Keratinocyte (primary cell): ENCODE measurements around the gene PGGT1B. TPM values are rescaled to one million over a fixed set of nuclear protein-coding genes. Genes with fewer than 3 reads are reported as not detected.

ENCODE experiments used
- DNase-seq: peaks from one replicate; pipeline ENCODE4 v3.0.0-alpha.2; 2011; ENCODE audit warnings: low read depth, missing footprints, low spot score
- FAIRE-seq: peaks from 2 replicates; lab custom pipeline; 2011; peaks lifted over from hg19 to GRCh38; lab: Jason Lieb, UNC
- H2AFZ ChIP-seq: 2 replicates; pipeline ENCODE4 v1.6.0; 2012; ENCODE audit warnings: low read length, control low read depth, inconsistent platforms; ENCODE audit not compliant: control insufficient read depth
- H3K27ac ChIP-seq: 2 replicates; pipeline ENCODE4 v1.5.1; 2011; ENCODE audit warnings: low read length; ENCODE audit not compliant: control insufficient read depth, insufficient read depth
- H3K27me3 ChIP-seq: 3 replicates; pipeline ENCODE4 v1.6.0; 2011; ENCODE audit warnings: low read length; ENCODE audit not compliant: control insufficient read depth, insufficient read depth; ENCODE audit errors: extremely low read depth
- H3K36me3 ChIP-seq, 2 experiments: 2 replicates in 1 of 2; 3 replicates in 1 of 2; pipeline ENCODE4 v1.5.1; 2011; ENCODE audit warnings: low read length in 2 of 2, mild to moderate bottlenecking in 1 of 2; ENCODE audit not compliant: control insufficient read depth in 2 of 2, insufficient read depth in 2 of 2; ENCODE audit errors: extremely low read depth in 1 of 2
- H3K4me1 ChIP-seq: 3 replicates; pipeline ENCODE4 v1.5.1; 2011; ENCODE audit warnings: low read length; ENCODE audit not compliant: control insufficient read depth, insufficient read depth; ENCODE audit errors: extremely low read depth
- H3K4me2 ChIP-seq: 3 replicates; pipeline ENCODE4 v1.6.0; 2011; ENCODE audit warnings: low read depth, low read length; ENCODE audit not compliant: control insufficient read depth, insufficient read depth; ENCODE audit errors: extremely low read depth
- H3K4me3 ChIP-seq, 3 experiments: fragments of 200-600 bp in 1 of 3; sonication (generic) in 1 of 3; 2 replicates in 2 of 3; 3 replicates in 1 of 3; pipeline ENCODE4 v1.5.1; 2011 to 2016; ENCODE audit warnings: low read length in 3 of 3, mild to moderate bottlenecking in 3 of 3, control low read depth in 2 of 3, inconsistent platforms in 1 of 3, low read depth in 1 of 3, mixed read lengths in 1 of 3, mixed run types in 1 of 3, moderate library complexity in 1 of 3; ENCODE audit not compliant: control insufficient read depth in 2 of 3, insufficient read depth in 2 of 3; ENCODE audit errors: extremely low read depth in 1 of 3
- H3K79me2 ChIP-seq: 2 replicates; pipeline ENCODE4 v1.6.0; 2012; ENCODE audit warnings: low read length; ENCODE audit not compliant: control insufficient read depth, insufficient read depth
- H3K9ac ChIP-seq: 3 replicates; pipeline ENCODE4 v1.6.0; 2011; ENCODE audit warnings: low read length; ENCODE audit not compliant: control insufficient read depth, insufficient read depth; ENCODE audit errors: extremely low read depth
- H3K9me1 ChIP-seq: 3 replicates; pipeline ENCODE4 v1.6.0; 2011; ENCODE audit warnings: low read length; ENCODE audit not compliant: control insufficient read depth, insufficient read depth; ENCODE audit errors: extremely low read depth
- H3K9me3 ChIP-seq: 2 replicates; pipeline ENCODE4 v1.5.1; 2012; ENCODE audit warnings: low read depth, low read length; ENCODE audit not compliant: control insufficient read depth
- H4K20me1 ChIP-seq: 3 replicates; pipeline ENCODE4 v1.6.0; 2011; ENCODE audit warnings: low read length; ENCODE audit not compliant: control insufficient read depth, insufficient read depth; ENCODE audit errors: extremely low read depth
- EZH2 ChIP-seq: IDR thresholded peaks from one replicate; pipeline ENCODE4 v1.6.1; 2012; ENCODE audit warnings: inconsistent platforms, mild to moderate bottlenecking, low read length, moderate library complexity
- dilution Hi-C: fragments of 300-500 bp; cut with MboI; formaldehyde crosslinking; loops from one replicate; pipeline ENCODE4 v1.7.0; 2020; ENCODE audit warnings: low sequenced_read_pairs; ENCODE audit not compliant: extremely low pct_ligation_motif_present
- polyA plus RNA-seq, 5 experiments: library from polyadenylated mRNA; depleted of rRNA in 3 of 5; stranded (reverse) in 3 of 5; stranded (forward) in 1 of 5; unstranded in 1 of 5; fragments of >200 nt; gene quantifications; 1 replicate in 1 of 5; 2 replicates in 3 of 5; 3 replicates in 1 of 5; pipeline versions ENCODE4 v1.2.1 to v1.2.3, GENCODE V29; 2011 to 2012; ENCODE audit warnings: missing spikeins in 2 of 5, low read depth in 1 of 5, low replicate concordance in 1 of 5
- TF ChIP-seq, protein P1 (sequence below), 3 experiments: IDR thresholded peaks in 1 of 3; conservative IDR thresholded peaks in 1 of 3; optimal IDR thresholded peaks in 1 of 3; 2 replicates in 2 of 3; 3 replicates in 1 of 3; pipeline versions ENCODE3 to v1.5.1; 2011; ENCODE audit warnings: low read length in 3 of 3, mild to moderate bottlenecking in 3 of 3, moderate library complexity in 2 of 3, control low read depth in 1 of 3, inconsistent platforms in 1 of 3; ENCODE audit not compliant: insufficient read depth in 2 of 3; ENCODE audit errors: extremely low read depth in 1 of 3

PGGT1B gene
- polyA plus RNA-seq, 1 donor (not counting 4 experiments of a cell fraction or from before 2014, with no cell fraction given): 5.5 TPM

DNA sequence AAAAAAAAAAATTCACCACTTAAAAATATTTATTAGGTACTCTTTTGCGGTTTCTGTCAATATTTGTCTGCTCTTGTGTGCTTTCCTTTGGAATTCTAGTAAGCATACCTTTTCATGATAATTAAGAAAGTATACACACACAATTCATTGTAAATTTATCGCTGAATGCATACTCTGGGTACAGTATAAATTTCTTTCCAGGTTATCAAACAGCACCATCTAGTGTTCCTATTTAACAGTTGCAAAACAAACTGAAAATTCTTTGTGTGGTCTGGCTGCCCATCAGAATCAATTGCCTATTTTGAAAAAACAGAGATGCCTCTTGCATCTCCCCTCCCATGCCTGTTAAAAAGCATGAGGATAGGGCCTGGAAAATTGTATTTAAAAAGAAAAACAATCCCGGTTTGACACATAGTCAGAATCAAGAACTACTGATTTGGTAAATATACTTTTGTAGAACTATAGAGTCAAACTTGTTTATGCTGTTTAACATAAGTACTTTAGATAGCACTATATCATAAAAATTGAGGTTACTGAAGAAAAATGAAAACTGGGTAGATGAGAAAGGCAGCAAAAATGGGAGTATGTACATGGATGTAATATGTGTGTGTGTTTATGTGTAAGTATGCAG lies 16.2 kb downstream of the PGGT1B start:
- H3K9me3 ChIP-seq: no peaks in the 10 kb centered on the region
- no peak for TF ChIP-seq EZH2
- TF ChIP-seq, protein P1, sequence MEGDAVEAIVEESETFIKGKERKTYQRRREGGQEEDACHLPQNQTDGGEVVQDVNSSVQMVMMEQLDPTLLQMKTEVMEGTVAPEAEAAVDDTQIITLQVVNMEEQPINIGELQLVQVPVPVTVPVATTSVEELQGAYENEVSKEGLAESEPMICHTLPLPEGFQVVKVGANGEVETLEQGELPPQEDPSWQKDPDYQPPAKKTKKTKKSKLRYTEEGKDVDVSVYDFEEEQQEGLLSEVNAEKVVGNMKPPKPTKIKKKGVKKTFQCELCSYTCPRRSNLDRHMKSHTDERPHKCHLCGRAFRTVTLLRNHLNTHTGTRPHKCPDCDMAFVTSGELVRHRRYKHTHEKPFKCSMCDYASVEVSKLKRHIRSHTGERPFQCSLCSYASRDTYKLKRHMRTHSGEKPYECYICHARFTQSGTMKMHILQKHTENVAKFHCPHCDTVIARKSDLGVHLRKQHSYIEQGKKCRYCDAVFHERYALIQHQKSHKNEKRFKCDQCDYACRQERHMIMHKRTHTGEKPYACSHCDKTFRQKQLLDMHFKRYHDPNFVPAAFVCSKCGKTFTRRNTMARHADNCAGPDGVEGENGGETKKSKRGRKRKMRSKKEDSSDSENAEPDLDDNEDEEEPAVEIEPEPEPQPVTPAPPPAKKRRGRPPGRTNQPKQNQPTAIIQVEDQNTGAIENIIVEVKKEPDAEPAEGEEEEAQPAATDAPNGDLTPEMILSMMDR (optimal IDR thresholded peaks at IDR 0.05 in 1 of 3, IDR thresholded peaks at IDR 0.05 in 1 of 3, conservative IDR thresholded peaks at IDR 0.05 in 1 of 3; ENCODE audit: extremely low read depth in 1 of 3, insufficient read depth in 2 of 3, low read length in 3 of 3): peak in 2 of 3 experiments; percentile 53 to 61
- H3K4me3 ChIP-seq: no peak overlapping the region
- no peak overlapping the region for H3K9ac ChIP-seq
- dilution Hi-C loops: no loop called here
- no peaks in the 10 kb centered on the region for H3K27me3 ChIP-seq
- H3K27ac ChIP-seq: no peak overlapping the region
- peaks cover 2% of the 10 kb centered on the region for H4K20me1 ChIP-seq
- peaks cover 0 to 2% of the 10 kb centered on the region in 2 experiments for H3K36me3 ChIP-seq
- peaks cover 2% of the 10 kb centered on the region for H3K9me1 ChIP-seq
- peaks cover 21% of the 10 kb centered on the region for H3K79me2 ChIP-seq
- H2AFZ ChIP-seq: no peak overlapping the region
- FAIRE-seq (no peak), DNase-seq (no peak)
- no peak overlapping the region for H3K4me2 ChIP-seq
- H3K4me1 ChIP-seq: peaks cover 20% of the 10 kb centered on the region

DNA sequence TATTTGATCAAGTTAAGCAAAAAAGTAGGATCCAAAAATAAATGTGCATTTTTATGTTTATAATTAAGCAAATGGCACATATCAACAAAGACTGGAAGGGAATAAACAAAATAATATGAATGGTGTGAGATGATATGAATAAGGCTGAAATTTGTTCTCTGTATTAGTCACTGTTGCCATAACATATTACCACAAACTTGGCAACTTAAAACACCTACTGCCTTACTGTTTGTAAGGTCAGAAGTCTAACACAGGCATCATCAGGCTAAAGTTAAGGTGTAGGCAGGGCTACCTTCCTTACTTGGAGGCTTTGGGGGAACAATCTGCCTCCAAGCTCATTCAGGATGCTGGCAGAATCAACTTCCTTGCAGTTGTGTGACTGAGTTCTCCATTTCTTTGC lies 19.3 kb downstream of the PGGT1B start:
- H3K4me3 ChIP-seq: no peak overlapping the region
- dilution Hi-C loops: no loop called here
- peak overlapping the region; percentile 36 for H3K27ac ChIP-seq
- H3K9me3 ChIP-seq: no peaks in the 10 kb centered on the region
- H3K79me2 ChIP-seq: peaks cover 19% of the 10 kb centered on the region
- H3K36me3 ChIP-seq: peaks cover 4 to 9% of the 10 kb centered on the region in 2 experiments
- no peak overlapping the region for H3K4me2 ChIP-seq
- peaks cover 20% of the 10 kb centered on the region for H3K4me1 ChIP-seq
- peaks cover 2% of the 10 kb centered on the region for H4K20me1 ChIP-seq
- no peak overlapping the region for H2AFZ ChIP-seq
- FAIRE-seq (no peak), DNase-seq (no peak)
- H3K9me1 ChIP-seq: peaks cover 2% of the 10 kb centered on the region
- H3K27me3 ChIP-seq: no peaks in the 10 kb centered on the region
- TF ChIP-seq EZH2: no peak
- TF ChIP-seq, protein P1 (optimal IDR thresholded peaks at IDR 0.05 in 1 of 3, IDR thresholded peaks at IDR 0.05 in 1 of 3, conservative IDR thresholded peaks at IDR 0.05 in 1 of 3; ENCODE audit: extremely low read depth in 1 of 3, insufficient read depth in 2 of 3, low read length in 3 of 3): no peak
- no peak overlapping the region for H3K9ac ChIP-seq
